BLaER1 (cell line): Measurements from ENCODE around the gene HJV.

Source experiments
- H3K27ac ChIP-seq: shearing (Covaris generic); formaldehyde crosslinking; 2 replicates; pipeline ENCODE4 v1.8.1; 2022
- H3K27me3 ChIP-seq: shearing (Covaris generic); formaldehyde crosslinking; 2 replicates; pipeline ENCODE4 v1.8.1; 2022
- H3K36me3 ChIP-seq: shearing (Covaris generic); formaldehyde crosslinking; 2 replicates; pipeline ENCODE4 v1.8.1; 2022
- H3K4me1 ChIP-seq: shearing (Covaris generic); formaldehyde crosslinking; 2 replicates; pipeline ENCODE4 v1.8.1; 2022
- H3K4me2 ChIP-seq: shearing (Covaris generic); formaldehyde crosslinking; 2 replicates; pipeline ENCODE4 v1.8.1; 2022
- H3K4me3 ChIP-seq: shearing (Covaris generic); formaldehyde crosslinking; 2 replicates; pipeline ENCODE4 v1.8.1; 2022
- H3K9ac ChIP-seq: shearing (Covaris generic); formaldehyde crosslinking; 2 replicates; pipeline ENCODE4 v1.8.1; 2022
- H3K9me3 ChIP-seq: shearing (Covaris generic); formaldehyde crosslinking; 2 replicates; pipeline ENCODE4 v1.8.1; 2022
- H4K20me1 ChIP-seq: shearing (Covaris generic); formaldehyde crosslinking; 2 replicates; pipeline ENCODE4 v1.8.1; 2022
- Cebpa-rat ChIP-seq: shearing (Covaris generic); IDR thresholded peaks from 2 replicates; pipeline ENCODE4 v1.8.1; 2022

HJV gene

GRCh38 chr1:145978471-145978853 is 43.1 kb downstream of the HJV start:
- H3K4me1 ChIP-seq: peaks cover 45% of the 10 kb centered on the region
- H3K27ac ChIP-seq: peak overlapping the region; percentile 62
- no peaks in the 10 kb centered on the region for H3K36me3 ChIP-seq
- peak overlapping the region; percentile 75 for H3K4me2 ChIP-seq
- no peaks in the 10 kb centered on the region for H4K20me1 ChIP-seq
- peak overlapping the region; percentile 23 for H3K9ac ChIP-seq
- TF ChIP-seq Cebpa-rat: no peak
- no peaks in the 10 kb centered on the region for H3K9me3 ChIP-seq
- no peaks in the 10 kb centered on the region for H3K27me3 ChIP-seq
- H3K4me3 ChIP-seq: 0 out of 2 replicates have a peak overlapping the region, but pooled peaks have one; percentile 15

DNA sequence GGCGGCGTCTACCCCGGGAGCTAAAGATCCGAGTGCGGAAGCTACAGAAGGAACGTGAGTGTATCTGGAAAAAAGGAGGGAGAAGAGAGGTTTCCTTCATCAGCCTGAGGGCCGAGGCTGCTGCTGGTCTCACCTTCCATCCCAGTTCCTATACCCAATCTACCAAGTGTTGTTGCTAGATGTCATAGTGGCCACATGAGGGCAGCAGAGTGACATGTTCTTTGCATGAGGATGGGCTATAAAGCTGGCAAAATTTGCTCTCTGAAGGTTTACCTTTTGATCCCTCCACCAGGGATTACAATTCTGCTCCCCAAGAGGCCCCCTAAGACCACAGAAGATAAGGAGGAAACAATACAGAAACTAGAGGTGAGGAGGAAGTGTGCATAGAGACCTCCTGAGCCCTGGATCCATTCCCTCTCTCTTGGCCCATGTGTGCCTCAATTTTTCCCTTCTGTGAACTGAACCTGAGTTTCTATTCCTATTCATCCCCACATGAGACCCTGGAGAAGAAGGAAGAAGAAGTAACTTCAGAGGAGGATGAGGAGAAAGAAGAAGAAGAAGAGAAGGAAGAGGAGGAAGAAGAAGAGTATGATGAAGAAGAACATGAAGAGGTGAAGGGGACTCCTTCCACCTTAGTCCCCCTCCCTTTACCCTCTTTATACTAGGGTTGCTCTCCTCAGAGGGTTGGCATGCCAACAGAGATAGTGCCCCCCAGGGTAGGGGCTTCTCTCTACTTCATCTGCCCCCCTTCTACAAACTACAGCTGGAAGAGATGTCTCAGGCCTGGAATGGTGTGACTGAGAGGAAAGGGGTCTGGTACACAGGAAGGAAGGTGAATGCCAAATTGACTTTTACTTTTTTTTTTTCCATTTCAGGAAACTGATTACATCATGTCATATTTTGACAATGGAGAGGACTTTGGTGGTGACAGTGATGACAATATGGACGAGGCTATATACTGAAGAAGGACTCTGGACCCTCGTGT is 43.8 kb downstream of the HJV start:
- peaks cover 45% of the 10 kb centered on the region for H3K4me1 ChIP-seq
- peak overlapping the region; percentile 75 for H3K4me2 ChIP-seq
- no peaks in the 10 kb centered on the region for H3K27me3 ChIP-seq
- H3K9ac ChIP-seq: peak overlapping the region; percentile 34
- H3K4me3 ChIP-seq: no peak overlapping the region
- H3K9me3 ChIP-seq: no peaks in the 10 kb centered on the region
- no peaks in the 10 kb centered on the region for H4K20me1 ChIP-seq
- H3K36me3 ChIP-seq: no peaks in the 10 kb centered on the region
- TF ChIP-seq Cebpa-rat: no peak
- H3K27ac ChIP-seq: peak overlapping the region; percentile 62

GRCh38 chr1:145977016-145977415 is 44.5 kb downstream of the HJV start:
- TF ChIP-seq Cebpa-rat: no peak
- peak overlapping the region; percentile 75 for H3K4me2 ChIP-seq
- peak overlapping the region; percentile 29; the same call in 1 of the 2 replicates for H3K27ac ChIP-seq
- no peak overlapping the region for H3K4me3 ChIP-seq
- no peaks in the 10 kb centered on the region for H3K9me3 ChIP-seq
- peak overlapping the region; percentile 34; the same call in 1 of the 2 replicates for H3K9ac ChIP-seq
- peaks cover 45% of the 10 kb centered on the region for H3K4me1 ChIP-seq
- H4K20me1 ChIP-seq: no peaks in the 10 kb centered on the region
- no peaks in the 10 kb centered on the region for H3K27me3 ChIP-seq
- H3K36me3 ChIP-seq: no peaks in the 10 kb centered on the region

DNA sequence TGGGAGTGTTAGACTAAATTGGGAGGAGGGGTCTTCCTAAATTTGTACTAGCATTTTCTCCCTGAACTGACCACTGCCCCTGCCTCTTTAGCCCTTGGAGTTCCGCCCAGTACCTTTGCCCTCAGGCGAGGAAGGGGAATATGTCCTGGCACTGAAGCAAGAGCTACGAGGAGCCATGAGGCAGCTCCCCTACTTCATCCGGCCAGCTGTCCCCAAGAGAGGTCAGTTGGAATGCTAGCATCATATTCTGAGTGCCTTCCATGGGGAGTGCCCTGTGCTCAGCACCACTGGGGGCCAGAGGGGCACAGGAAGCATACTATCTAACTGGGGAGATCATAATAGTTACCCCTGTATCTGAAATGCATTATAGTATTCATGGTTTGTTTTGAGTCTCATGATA is 46.3 kb downstream of the HJV start:
- no peak overlapping the region for H3K9ac ChIP-seq
- H3K36me3 ChIP-seq: no peaks in the 10 kb centered on the region
- H3K4me1 ChIP-seq: peaks cover 33% of the 10 kb centered on the region
- H3K27me3 ChIP-seq: no peaks in the 10 kb centered on the region
- H3K4me2 ChIP-seq: no peak overlapping the region
- no peak overlapping the region for H3K4me3 ChIP-seq
- no peaks in the 10 kb centered on the region for H3K9me3 ChIP-seq
- H4K20me1 ChIP-seq: no peaks in the 10 kb centered on the region
- no peak for TF ChIP-seq Cebpa-rat
- no peak overlapping the region for H3K27ac ChIP-seq

GRCh38 chr1:145974721-145975120 is 46.8 kb downstream of the HJV start:
- Histone ChIP-seq H3K27ac (no peak overlapping the region), H3K36me3 (no peaks in the 10 kb centered on the region)

DNA sequence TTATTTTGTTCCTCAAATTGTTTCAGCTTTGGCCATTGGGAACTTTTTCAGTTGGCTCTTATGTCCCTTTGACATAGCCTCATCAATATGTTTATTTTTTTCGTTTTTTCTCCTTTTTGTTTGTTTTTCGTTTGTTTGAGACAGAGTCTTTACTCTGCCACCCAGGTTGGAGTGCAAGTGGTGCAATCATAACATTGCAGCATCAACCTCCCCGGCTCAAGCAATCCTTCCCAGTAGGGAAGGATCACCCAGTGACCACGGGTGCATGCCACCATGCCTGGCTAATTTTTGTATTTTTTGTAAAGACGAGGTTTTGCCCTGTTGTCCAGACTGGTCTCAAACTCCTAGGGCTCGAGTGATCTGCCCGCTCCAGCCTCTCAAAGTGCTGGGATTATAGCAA is 49.0 kb downstream of the HJV start:
- no peaks in the 10 kb centered on the region for H3K27me3 ChIP-seq
- peaks cover 2% of the 10 kb centered on the region for H3K9me3 ChIP-seq
- no peak for TF ChIP-seq Cebpa-rat
- H3K27ac ChIP-seq: no peak overlapping the region
- H3K36me3 ChIP-seq: peaks cover 1% of the 10 kb centered on the region
- no peak overlapping the region for H3K9ac ChIP-seq
- no peak overlapping the region for H3K4me3 ChIP-seq
- no peak overlapping the region for H3K4me2 ChIP-seq
- peaks cover 8% of the 10 kb centered on the region for H3K4me1 ChIP-seq
- H4K20me1 ChIP-seq: no peaks in the 10 kb centered on the region

More at GRCh38 chr1:145974721-145975120, 46.8 kb downstream of the HJV start:
- no peak for TF ChIP-seq Cebpa-rat
- H3K4me1 ChIP-seq: peaks cover 28% of the 10 kb centered on the region
- no peaks in the 10 kb centered on the region for H3K27me3 ChIP-seq
- H3K9ac ChIP-seq: no peak overlapping the region
- no peaks in the 10 kb centered on the region for H4K20me1 ChIP-seq
- H3K4me3 ChIP-seq: no peak overlapping the region
- H3K4me2 ChIP-seq: no peak overlapping the region
- H3K9me3 ChIP-seq: no peaks in the 10 kb centered on the region
